ENCODE results near the gene ABHD16A.

Gene ABHD16A

DNA sequence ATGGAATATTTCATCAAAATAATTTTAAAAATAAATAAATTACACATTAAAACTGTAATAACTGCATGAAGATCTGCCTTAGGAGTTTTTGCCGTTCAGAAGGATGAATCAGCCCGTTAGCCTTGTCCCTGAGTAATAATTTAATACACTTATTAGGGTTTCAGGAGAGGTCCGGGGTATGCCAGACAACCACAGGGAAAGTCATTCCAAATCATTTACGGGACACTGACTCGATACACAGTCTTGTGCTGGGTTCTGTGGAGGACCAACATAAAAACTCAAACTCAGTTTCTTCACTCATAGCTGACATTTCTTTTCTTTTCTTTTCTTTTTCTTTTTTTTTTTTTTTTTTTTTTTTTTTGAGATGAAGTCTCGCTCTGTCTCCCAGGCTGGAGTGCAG lies 2.8 kb upstream of the ABHD16A start:
- TF ChIP-seq, protein P1, sequence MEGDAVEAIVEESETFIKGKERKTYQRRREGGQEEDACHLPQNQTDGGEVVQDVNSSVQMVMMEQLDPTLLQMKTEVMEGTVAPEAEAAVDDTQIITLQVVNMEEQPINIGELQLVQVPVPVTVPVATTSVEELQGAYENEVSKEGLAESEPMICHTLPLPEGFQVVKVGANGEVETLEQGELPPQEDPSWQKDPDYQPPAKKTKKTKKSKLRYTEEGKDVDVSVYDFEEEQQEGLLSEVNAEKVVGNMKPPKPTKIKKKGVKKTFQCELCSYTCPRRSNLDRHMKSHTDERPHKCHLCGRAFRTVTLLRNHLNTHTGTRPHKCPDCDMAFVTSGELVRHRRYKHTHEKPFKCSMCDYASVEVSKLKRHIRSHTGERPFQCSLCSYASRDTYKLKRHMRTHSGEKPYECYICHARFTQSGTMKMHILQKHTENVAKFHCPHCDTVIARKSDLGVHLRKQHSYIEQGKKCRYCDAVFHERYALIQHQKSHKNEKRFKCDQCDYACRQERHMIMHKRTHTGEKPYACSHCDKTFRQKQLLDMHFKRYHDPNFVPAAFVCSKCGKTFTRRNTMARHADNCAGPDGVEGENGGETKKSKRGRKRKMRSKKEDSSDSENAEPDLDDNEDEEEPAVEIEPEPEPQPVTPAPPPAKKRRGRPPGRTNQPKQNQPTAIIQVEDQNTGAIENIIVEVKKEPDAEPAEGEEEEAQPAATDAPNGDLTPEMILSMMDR (conservative IDR thresholded peaks at IDR 0.05; ENCODE audit: low read depth, low read length) = no peak
- H3K4me3 ChIP-seq (ENCODE audit: low read depth, low read length) = no peak overlapping the region
- DNase-seq (ENCODE audit: low read depth) = no peak

DNA sequence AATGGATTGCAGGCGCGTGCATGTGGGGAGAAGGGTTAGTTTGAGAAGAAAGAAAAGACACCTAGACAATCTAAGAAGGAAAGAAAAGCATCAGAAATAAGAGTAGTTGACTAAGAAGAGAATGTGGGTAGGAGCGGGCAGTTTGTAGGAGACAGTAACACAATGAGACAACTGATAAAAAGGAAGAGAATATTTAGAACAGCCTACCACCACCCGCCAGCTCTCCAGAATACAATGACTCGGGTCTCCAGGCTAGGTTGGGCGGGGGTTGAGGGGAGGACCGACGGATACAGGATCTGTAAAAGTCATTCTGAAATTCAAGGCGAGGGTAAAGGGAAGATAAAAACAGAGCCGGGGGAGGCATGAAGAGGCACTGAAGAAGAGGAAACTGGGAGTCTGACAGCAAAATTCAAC lies 712 bp downstream of the ABHD16A start:
- no peak for DNase-seq (ENCODE audit: low read depth)
- TF ChIP-seq, protein P1 (conservative IDR thresholded peaks at IDR 0.05; ENCODE audit: low read depth, low read length) = no peak
- H3K4me3 ChIP-seq (ENCODE audit: low read depth, low read length) = peak overlapping the region; percentile 78

DNA sequence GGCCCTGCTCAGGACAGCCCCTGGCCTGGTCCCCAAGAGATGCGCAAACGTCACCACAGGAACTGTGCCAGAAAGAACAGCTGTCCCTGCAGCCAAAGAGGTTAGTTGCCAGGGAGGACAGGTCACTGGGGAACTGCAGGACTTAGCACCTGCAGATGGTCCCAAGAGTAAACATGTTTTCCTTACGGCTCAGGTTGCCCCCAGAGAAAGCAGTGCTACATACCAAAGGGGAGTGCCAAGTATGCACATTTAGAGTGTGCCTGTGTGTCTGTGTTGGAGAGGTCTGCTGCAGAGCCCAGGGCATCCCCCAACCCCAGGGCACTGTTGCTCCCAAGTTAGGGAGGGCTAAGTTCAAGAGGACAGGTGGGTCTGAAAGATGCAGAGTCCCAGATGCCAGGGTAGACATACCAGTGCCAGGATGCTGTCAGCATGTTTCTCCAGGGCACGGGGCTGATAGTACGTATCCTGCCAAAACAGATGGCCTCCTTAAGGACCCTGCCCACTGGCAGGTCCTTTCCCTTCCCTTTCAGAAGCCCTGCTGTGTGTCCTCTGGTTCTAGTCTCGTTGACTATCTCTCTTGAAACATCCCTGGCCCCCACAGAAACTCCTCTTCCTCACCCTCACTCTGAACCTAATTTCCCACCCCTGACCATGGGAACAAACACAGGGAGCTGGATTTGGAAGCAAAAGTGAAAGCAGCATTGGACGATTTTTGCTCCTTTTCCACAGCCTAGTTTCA lies 1.3 kb downstream of the ABHD16A start:
- DNase-seq (ENCODE audit: low read depth) = peak; percentile 53
- TF ChIP-seq, protein P1 (conservative IDR thresholded peaks at IDR 0.05; ENCODE audit: low read depth, low read length) = no peak
- H3K4me3 ChIP-seq (ENCODE audit: low read depth, low read length) = peak overlapping the region; percentile 78

DNA sequence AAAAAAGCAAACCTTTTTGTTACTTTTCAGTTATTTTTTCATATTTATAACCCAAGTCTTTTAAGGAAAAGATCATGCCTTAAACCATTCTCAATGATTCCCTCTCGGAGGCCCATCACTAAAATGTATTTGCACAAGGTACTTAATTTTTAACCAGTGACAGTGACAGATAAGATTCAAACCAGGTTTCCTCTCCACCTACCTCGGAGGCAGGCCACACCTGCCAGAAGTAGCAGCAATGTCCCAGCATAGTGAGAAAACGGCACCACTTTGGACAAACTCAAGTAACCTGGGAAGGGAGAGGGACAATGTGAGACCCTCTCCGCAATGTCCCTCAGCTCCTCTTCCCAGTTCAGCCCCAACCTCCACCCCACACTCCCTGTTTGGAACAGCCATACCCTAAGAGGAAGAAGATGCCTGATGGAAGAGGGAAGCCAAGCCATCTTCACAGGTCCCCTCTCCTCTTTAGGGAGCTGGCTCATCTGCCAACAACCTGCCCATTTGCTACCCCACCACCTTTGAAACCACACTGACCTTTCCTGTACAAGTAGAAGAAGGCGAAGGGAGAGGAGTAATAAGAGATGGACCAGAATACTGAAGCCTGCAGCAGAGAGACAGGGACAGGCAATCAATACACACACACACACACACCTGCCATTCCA lies 2.3 kb downstream of the ABHD16A start:
- TF ChIP-seq, protein P1 (conservative IDR thresholded peaks at IDR 0.05; ENCODE audit: low read depth, low read length) = no peak

DNA sequence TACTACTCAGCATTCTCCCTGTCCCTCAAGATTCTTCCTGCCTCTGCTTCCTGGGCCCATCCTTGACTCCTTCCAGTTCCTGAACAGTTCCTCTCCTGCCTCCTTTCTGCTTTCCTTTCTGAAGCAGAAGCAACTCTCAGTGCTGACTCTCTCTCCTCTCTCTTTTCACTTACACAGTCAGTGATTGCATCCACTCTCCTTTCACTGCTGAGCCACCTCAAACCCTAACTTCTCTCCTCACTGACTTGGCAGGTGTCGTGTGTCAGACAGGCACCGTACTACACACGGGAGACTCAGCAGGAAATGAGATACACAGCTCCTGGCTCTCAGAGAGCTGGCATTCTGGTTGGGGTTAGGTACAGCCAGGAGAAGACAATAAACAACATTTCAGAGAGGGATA lies 5.6 kb downstream of the ABHD16A start:
- H3K4me3 ChIP-seq (ENCODE audit: low read depth, low read length) = no peak overlapping the region
- peak; percentile 16 for DNase-seq (ENCODE audit: low read depth)
- TF ChIP-seq, protein P1 (conservative IDR thresholded peaks at IDR 0.05; ENCODE audit: low read depth, low read length) = no peak

More for the DNA sequence above, 2.3 kb downstream of the ABHD16A start:
- H3K4me3 ChIP-seq (ENCODE audit: low read depth, low read length) = no peak overlapping the region
- no peak for DNase-seq (ENCODE audit: low read depth)

DNA sequence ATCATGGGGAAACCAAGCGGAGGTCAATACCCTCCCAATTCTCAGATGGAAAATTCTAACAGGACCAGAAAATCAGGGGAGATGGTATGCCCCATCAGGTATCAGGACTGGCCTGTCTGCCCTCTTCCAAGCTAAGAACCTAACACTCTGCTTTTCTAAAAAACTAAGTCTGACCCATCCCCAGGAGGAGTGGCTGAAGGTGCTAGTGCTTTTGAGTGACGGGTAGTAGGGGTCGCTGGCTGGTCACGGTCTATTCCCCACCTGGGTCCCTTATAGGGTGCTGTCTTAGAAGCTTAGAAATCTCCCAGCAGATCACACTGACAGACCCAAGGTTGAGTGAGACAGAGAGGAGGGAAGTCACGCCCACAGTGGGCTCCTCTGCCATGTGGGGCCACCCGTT lies 9.6 kb downstream of the ABHD16A start:
- no peak for DNase-seq (ENCODE audit: low read depth)
- no peak overlapping the region for H3K4me3 ChIP-seq (ENCODE audit: low read depth, low read length)
- TF ChIP-seq, protein P1 (conservative IDR thresholded peaks at IDR 0.05; ENCODE audit: low read depth, low read length) = no peak
